ENCODE results near the gene SRPK2.
"Not testable (repeated sequence)": the region's sequence is repeated elsewhere in the genome, so short reads cannot be mapped to it uniquely, and the experiment has no call there.

Gene SRPK2

DNA sequence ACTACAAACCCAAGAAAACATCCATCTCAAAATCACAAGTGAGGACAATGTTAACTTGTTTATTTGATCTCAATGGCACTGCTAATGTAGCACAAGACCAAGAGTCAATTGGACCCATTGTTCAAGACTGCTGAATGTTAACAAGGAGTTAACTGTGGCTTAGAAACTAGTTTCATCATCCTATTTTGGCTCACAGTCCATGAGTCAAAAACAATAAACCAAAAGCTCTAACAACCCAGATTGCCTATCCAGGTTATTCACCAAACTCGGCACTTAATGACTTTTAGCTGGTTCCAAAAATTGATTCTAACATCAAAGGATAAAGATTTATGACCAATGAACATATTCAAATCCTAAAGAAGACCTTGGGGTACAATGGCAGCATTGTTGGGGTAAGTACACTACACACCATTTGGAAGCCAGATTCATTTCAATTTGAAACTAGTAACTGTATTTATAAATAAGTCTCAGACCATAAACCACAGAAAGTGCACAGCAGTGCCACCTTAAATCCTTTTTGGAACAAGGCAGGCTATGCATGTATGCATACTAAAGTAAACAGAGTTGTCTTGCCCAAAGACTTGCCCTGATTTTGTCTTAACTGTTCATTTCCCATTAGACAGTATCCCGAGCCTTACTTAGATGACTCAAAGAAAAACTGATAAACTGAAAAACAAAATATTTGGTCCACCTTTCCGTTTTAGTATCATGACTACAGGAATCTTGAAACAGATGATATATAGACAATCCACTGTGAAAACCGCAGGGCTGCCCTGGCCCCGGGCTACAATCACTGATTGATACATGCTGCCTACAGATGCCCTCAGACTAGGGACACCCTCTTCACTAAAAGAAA lies 84.5 kb downstream of the SRPK2 start:
- peak in 1 of 2 donors; percentile 13 for DNase-seq (ENCODE audit: low read depth in 2 of 2)

DNA sequence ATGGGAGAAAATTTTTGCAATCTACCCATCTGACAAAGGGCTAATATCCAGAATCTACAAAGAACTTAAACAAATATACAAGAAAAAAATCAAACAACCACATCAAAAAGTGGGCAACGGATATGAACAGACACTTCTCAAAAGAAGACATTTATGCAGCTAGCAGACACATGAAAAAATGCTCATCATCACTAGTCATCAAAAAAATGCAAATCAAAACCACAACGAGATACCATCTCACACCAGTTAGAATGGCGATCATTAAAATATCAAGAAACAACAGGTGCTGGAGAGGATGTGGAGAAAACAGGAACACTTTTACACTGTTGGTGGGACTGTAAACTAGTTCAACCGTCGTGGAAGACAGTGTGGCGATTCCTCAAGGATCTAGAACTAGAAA lies 88.1 kb downstream of the SRPK2 start:
- not testable (repeated sequence) for DNase-seq (ENCODE audit: low read depth in 2 of 2)

DNA sequence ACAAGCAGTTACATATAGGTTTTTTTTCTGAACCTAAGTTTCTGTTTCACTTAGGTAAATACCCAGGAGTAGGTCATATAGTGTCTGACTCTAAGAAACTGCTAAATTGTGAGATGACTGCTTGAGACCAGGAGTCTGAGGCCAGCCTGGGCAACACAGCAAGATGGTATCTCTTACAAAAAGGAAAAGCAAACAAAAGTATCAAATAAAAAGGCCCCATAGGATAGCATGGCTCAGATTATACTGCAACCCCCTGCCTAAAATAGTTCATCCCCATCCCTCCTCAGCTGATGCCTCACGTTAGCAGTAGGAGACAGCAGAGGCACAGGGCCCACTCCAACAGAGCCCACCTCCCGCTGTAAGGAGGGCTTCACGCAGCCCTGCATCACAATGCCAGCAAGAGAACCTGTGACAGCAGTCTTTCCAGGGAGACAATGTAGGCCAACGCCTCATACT lies 90.3 kb downstream of the SRPK2 start:
- no peak for DNase-seq (ENCODE audit: low read depth in 2 of 2)

DNA sequence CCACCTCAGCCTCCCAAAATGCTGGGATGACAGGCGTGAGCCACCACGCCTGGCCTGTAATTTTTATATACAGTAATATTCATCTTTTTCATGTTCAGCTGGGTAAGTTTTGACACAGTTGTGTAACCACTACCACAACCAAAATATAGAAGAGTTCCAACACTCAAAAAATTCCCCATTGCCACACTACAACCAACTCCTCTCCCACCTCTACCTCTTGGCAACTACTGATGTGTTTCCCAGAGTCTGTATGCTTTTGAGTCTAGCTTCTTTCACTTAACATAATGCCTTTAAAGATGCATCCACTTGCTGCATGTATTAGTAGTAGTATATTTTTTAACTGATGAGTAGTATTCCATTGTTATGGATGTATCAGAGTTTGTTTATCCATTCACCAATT lies 90.7 kb downstream of the SRPK2 start:
- DNase-seq (ENCODE audit: low read depth in 2 of 2), result no peak

DNA sequence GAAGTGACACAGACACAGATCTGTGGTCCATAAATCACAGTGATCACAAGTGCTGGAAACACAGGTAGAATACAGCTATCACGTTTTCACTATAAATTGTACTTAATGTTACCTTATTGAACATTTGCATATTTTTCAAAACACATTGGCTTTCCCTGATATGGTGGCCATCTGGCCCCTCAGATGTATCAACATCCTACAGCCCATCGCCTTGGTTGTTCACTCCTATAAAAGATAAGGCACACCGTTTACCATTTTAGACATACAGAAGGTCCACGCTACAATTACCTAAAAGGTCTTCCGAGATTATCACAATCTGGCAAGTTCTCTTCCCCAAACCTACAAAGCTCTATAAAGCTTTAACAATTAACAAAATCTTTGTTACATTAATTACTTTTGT lies 91.4 kb downstream of the SRPK2 start:
- no peak for DNase-seq (ENCODE audit: low read depth in 2 of 2)

DNA sequence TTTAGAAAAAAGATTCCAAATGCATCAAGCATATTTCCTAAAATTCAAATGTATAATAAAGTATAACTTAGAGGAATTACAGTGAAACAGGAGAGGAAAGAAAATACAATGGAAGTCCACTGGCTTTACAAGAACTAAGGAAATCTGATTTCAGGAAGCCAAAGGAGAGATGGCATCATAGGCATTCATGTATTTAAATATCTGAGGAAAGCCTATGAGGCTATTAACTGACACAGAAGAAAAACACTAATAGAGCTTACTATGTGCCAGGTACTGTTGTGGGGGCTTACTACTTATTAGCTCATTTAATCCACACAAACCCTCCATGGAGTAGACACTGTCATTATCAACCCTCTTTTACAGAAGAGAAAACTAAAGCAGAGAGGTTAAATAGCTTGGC lies 92.2 kb downstream of the SRPK2 start:
- no peak for DNase-seq (ENCODE audit: low read depth in 2 of 2)

DNA sequence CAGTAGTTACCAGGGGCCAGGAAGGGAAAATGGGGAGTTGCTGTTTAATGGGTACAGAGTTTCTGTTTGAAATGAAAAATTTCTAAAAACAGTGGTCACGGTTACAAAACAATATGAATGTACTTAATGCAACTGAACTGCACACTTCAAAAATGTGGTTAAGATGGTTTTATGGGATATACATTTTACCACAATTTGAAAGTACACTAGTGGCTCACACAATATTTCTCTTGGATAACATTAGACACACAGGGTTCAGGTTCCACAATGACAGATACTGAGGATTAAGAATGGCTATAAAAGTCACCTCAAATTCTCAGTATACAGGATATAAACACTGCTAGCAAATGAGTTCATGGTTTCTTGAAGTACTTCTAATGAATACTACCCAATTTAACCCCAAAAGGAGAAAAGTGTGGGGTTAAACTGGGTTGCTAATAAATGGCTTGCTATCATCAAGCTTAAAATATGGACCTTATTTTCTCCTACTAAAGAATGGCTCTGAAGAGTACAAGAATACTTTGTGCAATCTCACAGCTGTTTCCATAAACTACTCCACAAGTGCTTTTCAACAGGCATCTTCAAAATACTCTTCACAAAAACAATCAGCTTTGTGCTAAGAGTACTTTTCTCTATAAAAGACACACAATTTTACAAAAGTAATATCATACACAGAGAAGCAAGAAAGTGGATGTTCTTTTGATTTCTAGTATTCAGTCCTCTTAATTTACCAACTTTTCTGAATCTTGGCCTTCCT lies 92.9 kb downstream of the SRPK2 start:
- no peak for DNase-seq (ENCODE audit: low read depth in 2 of 2)

DNA sequence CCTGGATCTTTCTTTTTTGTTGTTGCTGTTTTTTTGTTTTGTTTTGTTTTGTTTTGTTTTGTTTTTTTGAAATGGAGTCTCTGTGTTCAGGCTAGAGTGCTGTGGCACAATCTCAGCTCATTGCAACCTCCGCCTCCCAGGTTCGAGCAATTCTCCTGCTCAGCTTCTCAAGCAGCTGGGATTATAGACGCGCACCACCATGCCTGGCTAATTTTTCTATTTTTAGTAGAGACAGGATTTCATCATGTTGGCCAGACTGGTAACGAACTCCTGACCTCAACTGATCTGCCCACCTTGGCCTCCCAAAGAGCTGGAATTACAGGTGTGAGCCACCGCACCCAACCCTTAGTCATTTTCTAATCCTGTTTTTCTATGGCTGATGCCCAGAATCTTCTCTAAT lies 94.2 kb downstream of the SRPK2 start:
- not testable (repeated sequence) for DNase-seq (ENCODE audit: low read depth in 2 of 2)

DNA sequence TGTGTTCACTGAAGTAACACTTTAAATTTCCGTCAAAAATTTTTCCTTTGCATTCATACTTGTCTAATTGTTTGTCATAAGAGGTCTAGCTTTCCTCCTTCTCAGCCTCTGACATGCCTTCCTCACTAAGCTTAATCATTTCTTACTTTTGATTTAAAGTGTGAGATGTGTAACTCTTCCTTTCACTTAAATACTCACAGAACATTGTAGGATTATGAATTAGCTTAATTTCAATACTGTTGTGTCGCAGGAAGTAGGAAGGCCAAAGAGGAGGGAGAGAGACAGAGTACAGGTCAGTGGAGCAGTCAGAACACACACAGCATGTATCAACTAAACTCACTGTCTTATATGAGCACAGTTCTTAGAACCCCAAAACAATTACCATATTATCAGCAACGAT lies 99.0 kb downstream of the SRPK2 start:
- DNase-seq (ENCODE audit: low read depth in 2 of 2), result no peak

DNA sequence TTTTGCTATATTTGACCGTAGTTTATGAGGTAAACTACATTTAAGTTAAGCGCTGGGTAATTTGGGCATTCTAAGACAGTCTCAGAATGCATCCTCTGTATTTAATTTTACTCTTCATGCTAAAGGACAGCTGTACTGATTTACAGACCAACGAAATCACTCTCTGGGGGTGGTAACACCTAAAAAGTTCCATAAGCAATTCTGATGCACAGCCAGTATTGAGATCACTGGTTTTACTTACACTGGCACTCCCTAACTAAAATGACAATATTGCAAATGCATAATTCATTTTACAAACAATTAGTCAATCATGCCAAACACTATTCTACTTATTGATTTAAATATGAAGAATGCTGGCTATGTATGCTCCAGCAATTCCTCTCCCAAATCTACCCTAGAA lies 102.3 kb downstream of the SRPK2 start:
- DNase-seq (ENCODE audit: low read depth in 2 of 2), result no peak

DNA sequence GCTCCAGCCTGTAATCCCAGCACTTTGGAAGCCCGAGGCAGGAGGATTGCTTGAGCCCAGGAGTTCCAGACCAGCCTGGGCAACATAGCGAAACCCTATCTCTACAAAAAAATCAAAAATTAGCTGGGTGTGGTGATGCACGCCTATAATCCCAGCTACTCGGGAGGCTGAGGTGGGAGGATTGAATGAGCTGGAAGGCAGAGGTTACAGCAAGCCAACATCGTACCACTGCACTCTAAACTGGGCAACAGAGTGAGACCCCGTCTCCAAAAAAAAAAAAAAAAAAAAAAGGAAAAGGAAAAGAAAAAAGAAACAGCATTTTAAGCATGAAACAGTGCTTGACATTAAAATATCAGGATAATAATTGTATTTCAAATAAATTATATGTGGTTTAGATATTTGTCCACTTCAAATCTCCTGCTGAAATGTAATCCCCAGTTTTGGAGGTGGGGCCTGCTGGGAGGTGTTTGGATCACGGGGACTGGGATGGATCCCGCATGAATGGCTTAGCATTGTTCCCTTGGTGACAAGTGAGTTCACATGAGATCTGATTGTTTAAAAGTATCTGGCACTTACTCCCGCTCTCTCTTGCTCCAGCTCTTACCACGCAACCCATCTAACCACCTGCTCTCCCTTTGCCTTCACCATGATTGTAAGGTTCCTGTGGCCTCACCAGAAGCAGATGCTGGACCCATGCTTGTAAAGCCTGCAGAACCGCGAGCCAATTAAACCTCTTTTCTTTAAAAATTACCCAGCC lies 103.4 kb downstream of the SRPK2 start:
- DNase-seq (ENCODE audit: low read depth in 2 of 2), result no peak

DNA sequence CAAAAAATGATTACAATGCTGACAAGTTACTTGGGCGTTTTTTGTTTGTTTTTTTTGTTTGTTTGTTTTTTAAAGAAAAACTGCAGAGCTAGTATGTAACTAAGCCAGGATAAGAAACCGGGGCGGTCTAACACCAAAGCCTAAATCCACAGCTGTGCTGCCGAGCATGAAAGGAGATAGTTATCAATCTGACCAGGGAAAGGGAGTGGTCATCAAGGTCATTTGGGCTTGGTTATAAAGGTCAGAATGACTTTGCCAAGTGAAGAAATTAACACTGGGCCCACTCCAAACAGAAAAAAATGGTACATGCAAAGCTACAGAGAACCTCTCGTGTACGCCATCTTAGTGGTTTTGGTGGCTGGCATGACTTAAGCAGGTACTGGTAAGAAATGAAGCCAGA lies 104.7 kb downstream of the SRPK2 start:
- DNase-seq (ENCODE audit: low read depth in 2 of 2), result no peak

DNA sequence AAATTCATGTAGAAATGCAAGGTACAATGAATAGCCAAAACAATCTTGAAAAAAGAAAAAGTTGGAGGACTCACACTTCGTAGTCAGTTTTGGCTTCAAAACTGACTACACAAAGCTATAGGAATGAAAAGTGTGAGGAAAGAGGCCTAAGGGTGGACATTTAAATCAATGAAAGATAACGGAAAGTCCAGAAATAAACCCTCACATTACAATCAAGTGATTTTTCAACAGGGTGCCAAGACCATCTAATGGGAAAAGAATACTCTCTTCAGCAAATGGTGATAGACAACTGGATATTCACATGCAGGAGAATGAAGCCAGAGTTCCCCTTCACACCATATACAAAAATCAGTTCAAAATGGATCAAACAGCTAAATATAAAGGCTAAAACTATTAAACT lies 106.8 kb downstream of the SRPK2 start:
- no peak for DNase-seq (ENCODE audit: low read depth in 2 of 2)

DNA sequence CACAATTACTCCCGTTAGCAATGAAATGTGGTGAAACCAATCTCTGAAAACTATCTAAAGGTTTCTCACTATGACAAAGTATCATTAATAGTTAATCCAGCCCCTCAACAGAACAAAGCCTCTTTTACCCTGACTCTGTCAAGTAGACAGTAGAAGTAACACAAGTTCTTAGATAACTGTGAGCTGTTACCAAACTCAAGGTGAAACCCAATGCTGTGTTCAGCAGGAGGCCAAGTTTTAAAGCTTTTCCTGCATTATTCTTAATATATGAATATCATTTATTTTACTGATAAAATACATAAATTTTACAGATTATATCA lies 109.1 kb downstream of the SRPK2 start:
- DNase-seq (ENCODE audit: low read depth in 2 of 2), result no peak

DNA sequence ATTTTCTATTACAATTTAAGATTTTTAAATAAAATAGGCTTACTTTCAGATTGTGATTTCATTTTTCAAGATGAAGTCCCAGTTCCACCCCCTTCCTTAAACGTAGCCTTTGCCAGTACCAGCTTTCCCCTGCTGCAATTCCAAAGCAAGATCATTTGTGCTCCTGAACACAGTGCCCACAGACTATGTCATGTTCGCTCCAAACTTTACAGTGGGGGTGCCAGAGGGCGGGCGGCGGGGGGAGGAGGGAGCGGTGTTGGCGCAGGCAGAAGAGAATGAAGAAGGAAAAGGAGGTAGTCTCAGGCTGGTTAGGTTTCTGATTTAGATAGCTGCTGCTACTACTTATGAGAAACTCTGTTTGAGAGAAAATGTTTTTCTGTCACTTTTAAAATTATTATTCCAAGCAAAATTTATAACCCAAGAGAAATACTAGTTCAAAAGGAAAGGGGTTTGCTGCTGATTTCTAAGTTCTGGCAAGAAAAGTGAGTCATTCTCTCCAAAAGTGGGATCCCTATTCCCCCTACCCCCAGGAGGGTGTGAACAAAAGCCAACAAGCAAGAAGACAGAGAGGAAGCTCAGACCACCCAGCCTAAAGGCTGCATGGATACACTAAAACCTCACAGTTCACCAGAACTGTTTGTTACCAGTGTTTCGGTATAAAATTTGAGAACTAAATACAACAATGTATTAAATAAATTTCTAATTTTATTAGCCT lies 109.6 kb downstream of the SRPK2 start:
- no peak for DNase-seq (ENCODE audit: low read depth in 2 of 2)

DNA sequence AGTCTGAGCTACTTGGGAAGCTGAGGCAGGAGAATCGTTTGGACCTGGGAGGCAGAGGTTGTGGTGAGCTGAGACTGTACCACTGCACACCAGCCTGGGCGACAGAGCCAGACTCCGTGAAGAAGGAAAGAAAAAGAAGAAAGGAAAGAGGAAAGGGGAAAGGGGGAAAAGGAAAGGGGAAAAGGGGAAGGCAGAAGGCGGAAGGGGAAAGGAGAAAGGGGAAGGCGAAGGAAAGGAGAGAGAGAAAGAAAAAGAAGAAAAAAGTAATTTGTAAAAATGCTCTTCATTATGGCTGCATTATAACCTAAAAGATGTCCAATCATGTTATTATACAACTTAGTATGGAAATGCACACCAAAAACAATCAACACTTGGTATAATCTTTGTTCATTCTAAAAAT lies 110.2 kb downstream of the SRPK2 start:
- DNase-seq (ENCODE audit: low read depth in 2 of 2), result no peak

DNA sequence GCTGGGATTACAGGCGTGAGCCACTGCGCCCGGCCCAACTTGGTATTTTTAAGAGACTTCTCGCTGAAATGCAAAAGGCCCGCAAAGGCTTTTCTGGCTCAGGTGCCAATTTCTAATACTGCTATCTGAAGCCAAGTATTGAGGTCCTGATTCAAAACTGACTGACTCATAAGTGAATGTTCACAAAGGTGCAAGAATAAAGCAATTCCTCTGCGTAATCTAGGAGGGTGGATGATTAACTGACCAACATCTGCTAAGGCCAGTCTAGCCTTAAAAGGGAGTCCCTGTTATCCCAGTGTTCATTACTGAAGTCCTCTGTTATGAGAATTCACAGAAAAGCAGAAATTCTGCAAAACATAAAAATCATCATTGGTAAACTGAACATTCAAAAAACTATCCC lies 111.4 kb downstream of the SRPK2 start:
- DNase-seq (ENCODE audit: low read depth in 2 of 2), result no peak

DNA sequence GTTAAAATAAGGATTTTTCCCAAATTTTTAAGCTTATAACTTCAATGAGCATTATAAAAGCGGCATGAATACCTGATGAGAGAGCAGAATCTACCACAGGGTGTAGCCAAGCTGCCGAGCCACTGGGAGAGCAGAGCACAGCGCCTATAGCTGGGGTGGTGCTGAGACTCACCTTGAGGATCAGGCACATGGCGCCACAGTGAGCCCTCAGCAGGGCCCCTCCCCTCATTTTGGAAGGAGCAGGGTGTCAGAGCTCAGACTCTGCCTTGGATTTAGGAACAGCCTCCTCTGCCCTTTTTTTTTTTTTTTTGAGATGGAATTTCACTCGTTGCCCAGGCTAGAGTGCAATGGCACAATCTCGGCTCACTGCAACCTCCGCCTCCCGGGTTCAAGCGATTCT lies 118.6 kb downstream of the SRPK2 start:
- DNase-seq (ENCODE audit: low read depth in 2 of 2), result no peak

DNA sequence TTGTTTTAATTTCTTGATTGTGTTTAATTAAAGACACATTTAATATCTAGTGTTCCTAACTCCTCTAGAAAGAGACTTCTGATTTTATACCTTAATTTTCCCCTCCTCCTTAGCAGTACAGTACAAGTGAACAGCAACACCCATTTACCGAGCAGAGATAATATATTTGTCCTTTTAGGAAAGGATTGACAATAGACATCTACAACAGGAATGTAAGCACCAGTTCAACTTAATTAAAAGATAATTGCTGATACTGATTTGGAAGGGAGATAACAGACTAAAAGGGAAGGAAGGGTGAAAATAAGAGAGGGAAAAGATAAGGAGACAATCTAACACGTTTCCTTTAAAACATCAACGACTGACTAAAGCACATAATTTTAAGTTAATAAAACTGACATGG lies 119.3 kb downstream of the SRPK2 start:
- DNase-seq (ENCODE audit: low read depth in 2 of 2), result no peak

DNA sequence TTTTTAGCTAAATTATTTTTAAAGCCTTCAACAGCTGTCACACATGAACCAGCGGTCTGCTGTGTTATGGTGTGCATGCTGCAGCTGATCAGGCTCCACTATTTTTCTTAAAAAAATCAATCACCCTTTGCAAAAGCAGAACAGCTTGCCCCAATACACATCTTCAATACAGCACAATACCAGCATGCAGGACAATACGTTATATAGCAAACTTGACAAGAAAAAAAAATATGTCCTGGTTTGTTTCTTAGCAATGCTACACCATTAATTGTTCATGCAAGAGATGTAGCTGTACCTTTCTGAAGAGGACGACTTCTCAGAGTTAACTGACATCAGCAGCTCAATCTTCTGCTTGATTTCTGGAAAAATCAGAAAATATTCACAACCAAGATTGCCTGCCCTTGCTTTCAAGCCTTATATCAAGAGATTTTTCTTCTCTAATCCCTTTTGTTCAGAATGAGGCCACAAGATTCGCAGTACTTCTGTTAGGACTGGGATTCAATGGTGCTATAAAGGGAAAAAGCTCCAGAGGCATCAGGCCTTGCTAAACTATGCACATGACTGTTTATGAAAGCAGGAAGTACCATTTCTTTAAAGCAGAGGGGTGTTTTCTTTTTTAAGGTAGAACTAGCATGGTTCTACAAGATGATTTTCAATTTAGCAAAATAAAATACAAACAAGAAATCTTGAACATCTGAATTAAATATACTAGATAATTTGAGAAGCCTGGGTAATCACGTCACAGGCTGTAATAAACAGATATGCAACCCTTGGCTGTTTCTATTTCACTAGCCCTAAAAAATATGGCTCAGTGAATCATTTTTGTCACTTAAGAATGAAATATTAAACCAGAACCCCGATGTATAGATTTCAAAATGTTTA lies 120.0 kb downstream of the SRPK2 start:
- no peak for DNase-seq (ENCODE audit: low read depth in 2 of 2)

DNA sequence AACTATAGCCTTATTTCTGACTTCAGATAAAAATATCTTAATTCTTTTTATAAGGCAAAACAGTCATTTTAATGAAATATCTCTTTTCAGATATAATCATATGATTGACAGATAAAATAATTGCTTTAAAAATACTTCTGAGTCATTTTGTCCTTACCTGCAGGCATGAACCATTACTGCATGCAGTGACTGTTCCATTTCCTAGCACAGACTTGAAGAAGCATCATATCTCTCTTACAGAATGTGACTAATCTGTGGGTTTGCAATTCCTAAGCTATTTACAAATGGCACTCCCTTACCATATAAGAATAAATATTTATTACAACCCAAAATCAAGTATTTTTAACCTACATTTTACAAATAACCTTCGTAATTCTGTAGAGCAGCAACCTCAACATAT lies 120.7 kb downstream of the SRPK2 start:
- DNase-seq (ENCODE audit: low read depth in 2 of 2), result no peak
